Activated CD4-positive, alpha-beta T cell treated with anti-CD3 and anti-CD28 coated beads for 48 hours (primary cell): ENCODE measurements around the gene PALD1.
A peak's percentile ranks its signal among the peaks of the same experiment; 100 is the strongest.
"Not testable (repeated sequence)": the region's sequence is repeated elsewhere in the genome, so short reads cannot be mapped to it uniquely, and the experiment has no call there.

Experiments
- DNase-seq: peaks from one replicate; pipeline ENCODE4 v3.0.0-alpha.2; 2020

PALD1 gene

DNA sequence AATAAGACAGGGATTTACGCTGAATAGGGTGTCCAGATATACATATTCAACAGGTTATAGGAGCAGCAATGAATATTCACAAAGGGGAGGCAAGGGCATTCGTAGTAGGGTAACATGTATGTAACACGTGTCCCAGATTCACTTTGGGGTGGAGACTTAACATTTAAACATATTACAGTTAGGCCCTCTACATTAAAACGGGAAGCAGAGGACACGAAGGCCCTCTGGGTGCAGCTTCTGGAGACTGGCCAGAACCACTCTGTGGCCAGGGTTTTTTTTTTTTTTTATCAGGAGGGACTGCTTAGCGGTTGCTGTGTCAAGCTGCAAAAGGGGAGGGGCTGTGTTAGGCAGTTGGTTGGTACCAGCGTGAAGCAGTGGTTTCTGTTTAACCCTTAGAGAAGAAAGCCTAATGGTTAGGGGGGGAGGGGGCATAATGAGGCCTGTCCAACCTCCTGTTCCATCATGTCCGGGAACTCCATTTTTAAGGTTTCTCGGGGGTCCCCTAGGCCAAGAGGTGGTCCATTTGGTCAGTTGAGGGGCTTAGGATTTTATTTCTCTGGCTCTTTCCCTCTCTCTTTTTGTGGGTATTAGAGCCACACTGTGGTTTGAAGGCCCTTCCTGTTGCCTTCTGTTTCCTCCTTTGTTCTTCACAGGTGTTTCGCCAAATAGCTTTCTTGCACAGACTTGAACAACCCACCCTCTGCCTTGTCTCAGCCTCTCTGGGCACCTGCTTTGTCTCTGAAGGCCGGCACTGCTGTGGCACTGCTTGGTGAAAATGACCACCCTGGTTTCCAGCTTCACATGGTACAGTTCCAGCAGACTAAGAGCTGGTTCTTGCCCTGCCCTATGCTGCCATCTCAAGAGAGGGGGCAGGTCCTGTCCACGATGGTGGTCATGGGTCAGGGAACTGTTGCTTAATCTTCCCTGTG lies 97.6 kb downstream of the PALD1 start:
- DNase-seq = peak; percentile 17

DNA sequence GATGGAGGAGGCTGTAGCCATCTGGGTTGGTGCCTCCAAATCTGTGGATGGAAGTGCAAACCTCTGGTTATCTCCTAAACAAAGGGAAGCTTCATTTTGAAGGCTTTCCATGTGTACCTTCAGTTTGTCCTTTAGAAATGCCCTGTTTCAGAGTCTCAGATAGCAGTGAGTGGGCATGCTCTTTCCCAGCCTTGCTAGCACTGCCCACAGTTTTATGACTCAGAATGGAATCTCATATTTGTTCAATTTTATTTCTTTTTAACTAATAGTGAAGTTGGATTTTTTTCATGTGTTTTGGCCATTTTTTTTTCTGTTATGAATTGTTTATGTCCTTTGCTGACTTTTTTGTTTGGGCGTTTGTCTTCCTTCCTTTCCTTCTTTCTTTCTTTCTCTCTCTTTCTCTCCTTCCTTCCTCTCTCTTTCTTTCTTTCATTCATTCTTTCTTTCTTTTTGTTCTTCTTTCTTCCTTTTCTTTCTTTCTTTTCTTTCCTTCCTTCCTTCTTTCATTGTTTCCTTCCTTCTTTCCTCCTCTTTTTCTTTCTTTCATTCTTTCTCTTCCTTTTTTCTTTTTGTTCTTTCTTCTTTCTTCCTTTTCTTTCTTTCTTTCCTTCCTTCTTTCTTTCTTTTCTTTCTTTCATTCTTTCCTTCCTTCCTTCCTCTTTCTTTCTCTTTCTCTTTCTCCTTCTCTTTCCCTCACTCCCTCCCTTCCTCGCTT lies 98.4 kb downstream of the PALD1 start:
- DNase-seq = no peak

DNA sequence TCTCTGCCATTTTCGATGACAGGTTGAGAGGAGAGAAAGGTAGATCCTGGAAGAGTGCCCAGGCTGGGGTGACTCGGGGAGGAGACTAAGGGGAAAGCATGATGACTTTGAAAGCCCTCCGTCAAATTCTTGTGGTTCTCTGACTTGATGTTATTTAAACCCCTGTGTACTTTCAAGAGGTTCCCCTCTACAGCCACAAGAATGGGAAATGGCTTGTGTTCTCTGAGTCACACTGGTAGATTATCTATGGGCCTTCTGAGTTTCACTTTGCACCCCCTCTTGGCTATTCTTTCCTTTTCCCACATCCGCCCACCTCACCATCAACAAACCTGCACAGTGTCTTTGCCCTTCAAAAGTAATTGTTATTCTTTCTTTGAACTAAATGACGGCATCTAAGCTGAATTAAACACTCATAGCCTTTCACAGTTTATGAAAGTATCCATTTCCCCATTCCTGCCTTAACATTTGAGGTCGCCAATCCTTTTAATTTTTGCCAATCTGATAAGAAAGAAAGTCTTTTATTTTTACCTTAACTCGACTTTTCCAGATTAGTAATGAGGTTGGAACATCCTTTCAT lies 99.9 kb downstream of the PALD1 start:
- peak; percentile 87 for DNase-seq

DNA sequence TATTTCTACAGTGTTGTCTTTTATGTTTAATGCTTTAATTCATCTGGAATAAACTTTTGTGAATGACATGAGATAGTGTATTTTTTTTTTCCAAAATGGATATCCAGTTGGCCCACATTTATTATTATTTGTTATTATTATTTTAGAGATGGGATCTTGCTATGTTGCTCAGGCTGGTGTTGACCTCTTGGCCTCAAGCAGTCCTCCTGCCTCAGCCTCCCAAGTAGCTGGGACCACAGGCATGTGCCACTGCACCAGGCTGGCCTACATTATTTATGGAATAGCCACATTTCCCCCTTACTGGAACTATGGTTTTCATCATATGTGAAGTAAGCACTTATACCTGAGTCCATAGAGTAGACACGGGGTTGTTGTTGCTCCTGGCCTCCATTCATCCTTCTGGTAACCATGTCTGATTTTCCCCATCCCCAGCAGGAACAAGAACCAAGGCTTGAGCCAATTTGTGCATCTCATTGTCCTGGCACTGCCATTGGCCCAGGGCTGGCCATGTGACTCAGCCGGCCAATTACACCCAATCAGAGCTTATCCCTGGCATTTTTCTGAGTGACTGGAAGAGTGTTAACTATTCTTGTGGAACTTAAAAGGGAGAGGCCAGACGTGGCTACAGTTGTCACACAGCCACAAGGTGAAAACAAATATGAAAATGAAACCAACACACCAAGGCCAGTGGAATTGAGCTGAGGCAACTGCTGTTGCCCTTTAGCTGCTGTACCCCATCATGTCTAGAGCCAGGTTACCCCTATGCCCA lies 100.9 kb downstream of the PALD1 start:
- DNase-seq = peak; percentile 37

DNA sequence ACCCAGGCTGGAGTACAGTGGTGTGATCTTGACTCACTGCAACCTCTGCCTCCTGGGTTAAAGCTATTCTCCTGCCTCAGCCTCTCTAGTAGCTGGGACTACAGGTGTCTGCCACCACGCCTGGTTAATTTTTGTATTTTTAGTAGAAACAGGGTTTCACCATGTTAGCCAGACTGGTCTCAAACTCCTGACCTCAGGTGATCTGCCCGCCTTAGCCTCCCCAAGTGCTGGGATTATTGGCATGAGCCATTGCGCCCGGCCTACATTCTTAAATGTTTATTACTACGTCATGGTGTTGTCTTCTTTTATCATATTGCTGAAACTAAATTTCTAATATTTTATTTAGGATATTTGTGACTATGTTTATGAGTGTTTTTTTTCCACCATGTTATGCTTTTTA lies 102.6 kb downstream of the PALD1 start:
- not testable (repeated sequence) for DNase-seq

DNA sequence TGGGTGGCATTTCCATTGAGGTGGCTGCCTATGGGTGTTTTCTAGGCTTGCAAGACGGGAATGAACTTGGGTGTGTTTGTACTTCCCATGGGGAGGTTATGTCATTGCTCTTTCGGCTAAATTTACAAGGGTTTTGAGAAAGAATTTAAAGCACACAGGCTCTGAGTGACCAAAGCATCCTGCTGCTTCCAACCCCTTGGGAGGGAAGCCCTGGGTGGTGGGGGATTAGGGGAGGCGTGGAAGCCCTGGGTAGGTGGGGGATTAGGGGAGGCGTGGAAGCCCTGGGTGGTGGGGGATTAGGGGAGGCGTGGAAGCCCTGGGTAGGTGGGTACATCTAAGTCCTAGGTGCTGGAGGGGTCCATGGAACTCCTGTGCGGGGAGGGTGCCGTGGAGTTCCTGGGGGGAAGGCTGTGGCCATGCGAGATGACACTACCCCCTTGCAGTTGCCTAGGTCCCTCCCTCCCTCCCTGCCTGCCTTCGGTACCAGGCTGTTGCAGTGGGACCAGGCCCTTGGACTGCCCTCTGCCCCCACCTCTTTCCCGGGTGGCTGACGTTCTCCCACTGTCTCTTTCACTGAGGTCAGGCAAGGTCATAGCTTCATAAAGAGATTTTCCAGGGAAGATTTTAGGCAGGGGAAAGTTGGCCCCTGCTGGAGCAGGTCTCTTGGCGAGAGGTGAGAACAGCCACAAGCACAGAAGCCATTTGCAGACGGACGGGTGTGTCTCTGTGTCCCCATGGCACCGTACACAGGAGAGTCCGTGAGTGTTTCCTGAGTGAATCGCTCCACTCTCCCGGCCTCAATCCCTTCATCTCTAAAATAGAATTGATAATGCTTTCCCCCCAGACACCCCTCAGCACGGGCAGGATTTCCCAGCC lies 104.5 kb downstream of the PALD1 start:
- DNase-seq = no peak

DNA sequence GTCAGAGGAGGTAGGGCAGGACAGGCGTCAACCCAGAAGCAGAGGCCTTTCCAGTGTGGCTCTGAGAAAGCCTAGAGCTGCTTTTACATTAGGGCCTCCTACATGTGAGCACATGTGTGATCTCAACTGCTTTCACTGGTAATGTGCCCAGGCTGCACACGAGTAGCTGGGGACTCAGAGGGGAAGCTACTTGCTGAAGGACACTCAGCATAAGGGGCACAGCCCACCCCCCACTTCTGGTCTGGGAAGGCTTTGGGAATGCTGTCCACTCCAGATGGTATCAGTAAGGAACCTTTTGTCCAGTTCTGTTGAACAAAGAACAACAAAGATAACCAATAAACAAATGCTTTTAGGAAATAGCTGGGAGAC lies 105.1 kb downstream of the PALD1 start:
- DNase-seq = no peak

DNA sequence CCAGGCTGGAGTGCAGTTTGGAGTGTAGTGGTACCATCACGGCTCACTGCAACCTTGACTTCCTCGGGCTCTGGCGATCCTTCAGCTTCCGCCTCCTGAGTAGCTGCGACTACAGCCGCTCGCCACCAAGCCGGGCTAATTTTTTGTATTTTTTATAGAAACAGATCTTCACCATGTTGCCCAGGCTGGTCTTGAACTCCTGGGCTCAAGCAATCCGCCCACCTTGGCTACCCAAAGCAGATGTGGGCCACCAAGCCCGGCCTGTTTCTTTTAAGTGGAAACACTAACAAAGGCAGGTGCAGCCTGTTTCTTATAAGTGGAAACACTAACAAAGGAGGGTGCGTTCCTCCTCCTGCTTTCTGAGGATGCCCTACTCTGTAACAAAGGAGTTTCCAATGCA lies 105.8 kb downstream of the PALD1 start:
- DNase-seq = no peak

DNA sequence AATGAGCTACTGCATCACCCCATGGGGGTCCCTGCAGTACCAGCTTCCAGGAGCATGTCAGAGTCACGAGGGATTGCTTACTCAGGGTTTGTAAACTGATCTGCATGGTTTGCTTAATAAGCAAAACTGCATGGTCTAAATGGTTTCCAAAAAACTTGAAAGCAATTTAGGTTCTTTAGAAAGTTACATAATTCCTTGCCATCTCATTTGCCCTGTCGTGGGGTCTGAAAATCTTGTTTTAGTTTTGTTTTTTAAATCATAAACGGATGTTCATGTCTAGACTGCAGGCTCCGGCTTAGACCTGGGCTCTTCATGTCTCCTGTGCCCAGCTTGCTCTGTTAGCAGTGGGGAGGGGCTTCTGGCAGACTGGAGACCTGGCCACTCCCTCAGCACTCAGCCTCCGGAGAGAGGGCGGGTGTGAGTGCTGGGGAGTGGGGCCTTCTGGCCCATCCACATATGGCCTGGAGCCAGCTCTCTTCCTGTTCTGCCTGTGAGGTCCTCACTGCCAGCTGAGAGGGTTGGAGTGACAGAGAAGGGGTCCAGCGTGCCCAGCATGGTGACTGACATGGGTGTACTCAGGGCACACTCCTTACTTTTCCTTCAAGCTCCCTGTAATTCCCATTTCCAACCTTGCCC lies 106.5 kb downstream of the PALD1 start:
- no peak for DNase-seq

DNA sequence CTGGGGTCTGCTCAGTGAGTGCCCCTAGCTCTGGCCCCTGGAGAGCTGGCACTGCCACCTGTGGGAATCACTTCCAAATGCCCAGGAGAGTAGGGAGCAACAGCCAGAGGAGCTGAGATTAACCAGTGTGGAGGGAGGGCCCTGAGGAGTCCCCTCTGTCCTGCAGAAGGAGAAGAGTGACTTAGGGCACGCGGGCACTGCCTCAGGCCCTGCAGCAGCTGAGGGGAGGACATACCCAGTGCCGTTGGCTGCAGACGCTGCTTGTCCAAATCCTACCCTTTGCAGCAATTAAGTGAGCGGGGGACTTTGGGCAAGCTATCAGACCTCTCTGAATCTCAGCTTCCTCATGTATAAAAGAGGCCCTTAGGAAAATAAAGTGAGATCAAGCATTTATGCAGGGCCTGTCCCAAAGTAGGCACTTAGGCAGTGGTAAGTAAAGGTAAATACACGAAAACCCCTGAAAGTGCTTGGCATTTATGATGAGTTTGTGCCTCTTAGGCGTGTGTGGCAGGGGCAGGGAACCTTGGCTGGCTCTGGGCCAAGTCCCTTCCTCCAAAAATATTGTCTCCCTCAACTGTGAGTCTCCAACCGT lies 107.1 kb downstream of the PALD1 start:
- DNase-seq = no peak

DNA sequence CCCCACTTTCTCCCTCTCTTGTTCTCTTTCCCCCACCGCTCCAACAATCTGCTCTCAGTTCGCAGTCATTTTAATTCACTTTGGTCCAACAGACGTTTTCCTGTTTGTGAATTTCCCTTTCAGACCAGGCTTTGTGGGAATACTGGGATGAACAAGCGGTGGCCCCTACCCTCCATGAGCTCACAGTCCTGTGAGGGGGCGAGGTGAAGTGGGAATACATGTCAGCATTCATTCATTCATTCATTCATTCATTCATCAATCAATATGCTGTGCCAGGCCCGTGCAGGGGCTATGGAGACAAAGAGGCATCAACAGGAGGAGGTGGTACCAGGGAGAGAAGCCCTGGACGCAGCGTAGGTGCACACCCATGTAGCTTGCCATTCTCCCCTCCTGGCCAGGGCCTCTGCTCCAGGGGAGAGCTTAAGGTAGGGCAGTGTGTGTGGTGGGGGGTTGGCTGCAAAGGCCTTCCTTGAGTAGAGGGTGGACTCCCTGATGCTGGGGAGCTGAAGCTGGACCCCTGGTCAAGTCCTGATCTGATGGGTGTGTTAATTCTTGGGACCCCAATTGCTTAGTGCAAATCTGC lies 107.9 kb downstream of the PALD1 start:
- no peak for DNase-seq

DNA sequence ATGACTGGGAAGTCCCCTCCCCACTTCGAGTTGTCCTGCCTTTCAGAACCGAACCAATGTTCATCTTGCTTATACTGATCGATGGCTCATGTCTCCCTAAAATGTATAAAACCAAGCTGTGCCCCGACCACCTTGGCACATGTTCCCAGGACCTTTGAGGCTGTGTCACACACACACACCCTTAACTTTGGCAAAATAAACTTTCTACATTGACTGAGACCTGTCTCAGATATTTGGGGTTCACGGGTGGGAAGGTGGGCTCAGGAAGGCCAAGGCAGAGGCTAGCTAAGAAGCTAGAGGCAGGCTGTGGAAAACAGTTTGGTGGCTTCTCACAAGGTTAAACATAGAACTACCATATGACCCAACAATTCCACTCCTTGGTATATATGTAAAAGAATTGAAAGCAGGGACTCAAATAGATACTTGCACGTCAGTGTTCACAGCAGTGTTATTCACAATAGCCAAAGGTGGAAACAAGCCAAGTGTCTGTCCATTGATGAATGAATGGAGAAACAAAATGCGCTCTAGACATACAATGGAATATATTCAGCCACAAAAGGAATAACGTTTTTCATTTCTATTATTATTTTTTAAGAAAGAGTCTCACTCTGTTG lies 108.6 kb downstream of the PALD1 start:
- peak; percentile 33 for DNase-seq

DNA sequence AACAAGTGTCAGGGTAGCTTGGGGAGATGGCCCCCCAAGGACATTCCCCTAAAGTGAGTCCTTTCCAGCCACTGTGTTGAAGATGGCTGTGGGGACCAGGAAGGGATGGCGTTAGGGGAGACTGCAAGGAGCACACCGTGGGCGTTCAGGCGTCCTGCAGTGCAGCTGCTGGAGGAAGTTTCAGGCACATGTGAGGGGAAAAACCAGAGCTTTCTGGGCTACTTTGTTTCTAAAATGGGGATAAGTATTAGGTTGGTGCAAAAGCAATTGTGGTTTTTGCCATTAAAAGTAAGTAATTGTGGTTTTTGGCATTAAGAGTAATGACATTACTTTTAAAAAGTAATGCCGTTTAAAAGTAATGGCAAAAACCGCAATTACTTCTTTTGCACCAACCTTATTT lies 109.7 kb downstream of the PALD1 start:
- no peak for DNase-seq

DNA sequence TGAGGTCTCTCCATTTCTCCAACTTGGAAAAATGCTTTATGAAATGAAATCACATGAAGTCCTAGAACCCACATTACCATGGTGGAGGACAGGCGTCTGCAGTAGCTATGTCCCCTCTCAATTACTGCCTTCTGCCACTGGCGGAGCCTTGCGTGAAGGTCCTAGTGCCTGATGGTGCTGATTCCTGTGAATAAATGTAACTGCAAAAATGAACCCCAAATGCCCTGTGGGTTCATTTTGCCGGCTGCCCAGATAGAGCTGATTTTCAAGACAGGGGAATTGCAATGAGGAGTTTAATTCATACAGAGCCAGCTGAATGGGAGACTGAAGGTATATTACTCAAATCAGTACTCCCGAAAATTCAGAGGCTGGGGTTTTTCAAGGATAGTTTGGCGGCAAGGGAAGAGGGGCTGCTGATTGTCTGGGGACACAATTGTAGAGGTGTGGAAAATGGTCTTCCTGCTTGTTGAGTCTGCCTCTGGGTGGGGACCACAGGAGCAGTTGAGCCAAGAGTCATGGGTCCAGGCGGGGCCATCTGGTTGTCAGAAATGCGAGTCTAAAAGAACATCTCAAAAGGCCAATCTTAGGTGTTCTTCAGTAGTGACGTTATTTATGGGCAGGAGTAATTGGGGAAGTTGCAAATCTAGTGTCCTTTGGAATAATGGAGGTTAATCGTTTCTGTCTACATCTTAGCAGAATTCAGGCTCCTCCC lies 110.4 kb downstream of the PALD1 start:
- no peak for DNase-seq

DNA sequence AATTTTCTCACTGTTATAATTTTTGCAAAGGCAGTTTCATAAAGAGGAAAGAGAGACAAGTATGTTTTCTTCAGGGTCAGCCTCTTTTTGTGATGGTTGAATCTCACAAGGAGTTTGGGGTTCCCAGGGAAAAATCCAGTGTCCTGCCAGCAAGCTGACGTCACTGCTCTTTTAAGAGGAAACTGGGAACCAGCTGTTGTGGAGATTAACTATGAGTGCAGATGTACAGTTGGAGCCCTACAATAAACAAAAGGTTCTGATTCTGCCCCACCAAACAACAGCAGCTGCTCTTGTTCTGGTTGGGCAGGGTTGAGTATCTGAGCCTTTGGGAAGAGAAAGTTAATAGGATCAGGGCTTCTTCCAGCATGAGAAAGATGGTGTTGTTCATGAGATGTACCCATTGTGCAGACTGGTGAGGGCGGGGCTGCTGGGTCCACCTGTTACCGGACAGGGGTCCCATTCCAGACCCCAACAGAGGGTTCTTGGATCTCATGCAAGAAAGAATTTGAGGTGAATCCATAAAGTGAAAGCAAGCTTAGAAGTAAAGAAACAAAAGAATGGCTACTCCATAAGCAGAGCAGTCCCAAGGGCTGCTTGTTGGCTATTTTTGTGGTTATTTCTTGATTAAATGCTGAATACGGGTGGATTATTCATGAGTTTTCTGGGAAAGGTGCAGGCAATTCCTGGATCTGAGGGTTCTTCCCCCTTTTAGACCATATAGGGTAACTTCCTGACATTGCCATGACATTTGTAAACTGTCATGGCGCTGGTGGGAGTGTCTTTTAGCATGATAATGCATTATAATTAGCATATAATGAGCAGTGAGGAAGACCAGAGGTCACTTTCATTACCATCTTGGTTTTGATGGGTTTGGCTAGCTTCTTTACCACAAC lies 111.4 kb downstream of the PALD1 start:
- no peak for DNase-seq

DNA sequence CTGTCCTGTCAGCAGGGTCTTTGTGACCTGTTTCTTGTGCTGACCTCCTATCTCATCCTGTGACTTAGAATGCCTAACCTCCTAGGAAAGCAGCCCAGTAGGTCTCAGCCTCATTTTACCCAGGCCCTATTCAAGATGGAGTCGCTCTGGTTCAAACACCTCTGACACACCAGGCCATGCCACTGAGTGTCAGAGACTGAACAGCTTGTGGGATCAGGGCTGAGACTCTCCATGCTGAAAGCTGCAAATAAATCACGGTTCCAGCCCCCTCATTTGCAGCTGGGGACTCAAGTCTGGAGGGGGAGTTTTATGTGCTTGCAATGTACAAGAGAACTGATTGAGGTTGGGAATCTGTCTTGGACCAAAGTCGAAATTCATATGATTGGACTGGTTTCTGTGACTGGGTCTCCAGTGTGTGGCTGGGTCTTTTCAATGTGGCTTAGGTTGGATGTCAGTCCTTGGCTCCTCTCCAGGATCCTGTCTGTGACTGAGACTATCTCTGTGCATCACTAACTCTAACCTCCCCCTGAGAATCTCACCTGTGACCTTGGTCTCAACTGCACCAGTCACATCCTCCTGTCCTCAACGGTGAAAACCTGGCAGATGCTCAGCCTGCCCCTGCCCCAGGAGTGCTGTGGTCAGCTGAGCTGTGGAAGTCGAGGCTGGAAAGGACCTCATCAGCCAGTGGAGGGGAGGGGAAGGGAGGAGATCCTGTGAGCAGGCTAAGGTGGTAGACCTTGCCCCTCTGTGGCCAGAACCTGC lies 112.3 kb downstream of the PALD1 start:
- no peak for DNase-seq

DNA sequence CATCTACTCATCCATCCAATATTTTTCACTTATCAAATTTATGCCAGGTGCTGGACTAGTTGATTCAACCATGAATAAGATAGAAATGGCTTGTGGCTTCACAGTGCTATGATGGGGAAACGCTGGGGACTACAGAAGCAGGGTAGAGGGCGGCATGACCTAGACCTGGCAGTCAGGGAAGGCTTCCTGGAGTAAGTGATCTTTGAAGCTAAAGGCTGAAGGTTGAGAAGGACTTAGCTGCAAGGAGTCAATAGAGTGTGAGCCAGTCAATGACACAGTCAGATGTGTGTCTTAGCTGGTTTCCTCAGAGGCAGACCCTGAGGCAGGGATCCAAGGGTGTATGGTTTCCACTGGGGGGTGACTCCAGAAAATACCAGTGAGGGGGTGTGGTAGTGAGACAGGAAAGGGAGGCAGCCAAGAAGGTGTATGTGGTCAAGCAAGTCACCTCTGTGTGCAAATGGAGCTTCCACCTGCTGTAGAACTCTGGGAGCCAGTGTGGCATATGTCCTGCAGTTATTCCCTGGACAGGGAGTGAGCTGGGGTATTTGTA lies 113.7 kb downstream of the PALD1 start:
- DNase-seq = no peak
